Measurements from ENCODE around the gene NEDD8. TPM values are rescaled to one million over a fixed set of nuclear protein-coding genes. Genes with fewer than 3 reads are reported as not detected.

Gene NEDD8
- total RNA-seq, 4 donors from 2014 or later = 61.2 to 1,004 (median 192) TPM

GRCh38 chr14:24252289-24253124 is 20.3 kb upstream of the NEDD8 start:
- DNase-seq = no peak
- no peak overlapping the region for H3K4me3 ChIP-seq
- H3K36me3 ChIP-seq = no peaks in the 10 kb centered on the region
- no peak for TF ChIP-seq CTCF (IDR thresholded peaks at IDR 0.05)
- no peak for TF ChIP-seq POLR2A (IDR thresholded peaks at IDR 0.05)
- H3K4me1 ChIP-seq = no peaks in the 10 kb centered on the region
- H3K27me3 ChIP-seq = no peaks in the 10 kb centered on the region
- H3K9me3 ChIP-seq = no peaks in the 10 kb centered on the region
- no peak overlapping the region for H3K27ac ChIP-seq
- intact Hi-C loops (cut with DNase I; ENCODE audit: low total_unique reads) = no loop called here

GRCh38 chr14:24251880-24252288 is 19.7 kb upstream of the NEDD8 start:
- Histone ChIP-seq H3K27ac (no peak overlapping the region), H3K9me3 (no peaks in the 10 kb centered on the region), H3K27me3 (no peaks in the 10 kb centered on the region), H3K4me3 (no peak overlapping the region), H3K36me3 (no peaks in the 10 kb centered on the region), H3K4me1 (no peaks in the 10 kb centered on the region)
- intact Hi-C loops (cut with DNase I; ENCODE audit: low total_unique reads) = no loop called here
- TF ChIP-seq CTCF (IDR thresholded peaks at IDR 0.05) (no peak), POLR2A (IDR thresholded peaks at IDR 0.05) (no peak)
- DNase-seq = no peak

- intact Hi-C loops (cut with DNase I; ENCODE audit: low total_unique reads) = no loop called here
- Histone ChIP-seq H3K4me1 (no peaks in the 10 kb centered on the region), H3K4me3 (no peak overlapping the region), H3K9me3 (no peaks in the 10 kb centered on the region), H3K36me3 (no peaks in the 10 kb centered on the region), H3K27ac (no peak overlapping the region), H3K27me3 (no peaks in the 10 kb centered on the region)
- TF ChIP-seq POLR2A (IDR thresholded peaks at IDR 0.05) = no peak
- no peak for TF ChIP-seq CTCF (IDR thresholded peaks at IDR 0.05)
- no peak for DNase-seq
These were observed 18.2 kb upstream of the NEDD8 start for GRCh38 chr14:24250354-24250753.

GRCh38 chr14:24249230-24250021 is 17.3 kb upstream of the NEDD8 start:
- TF ChIP-seq CTCF (IDR thresholded peaks at IDR 0.05) = no peak
- no peak for TF ChIP-seq POLR2A (IDR thresholded peaks at IDR 0.05)
- H3K4me1 ChIP-seq = no peaks in the 10 kb centered on the region
- DNase-seq = no peak
- H3K4me3 ChIP-seq = no peak overlapping the region
- H3K27ac ChIP-seq = no peak overlapping the region
- intact Hi-C loops (cut with DNase I; ENCODE audit: low total_unique reads) = loop anchor here (10.0 kb wide), 1 partner anchor 45 kb away; the partner anchor contains the start of genes DHRS1 and NOP9
- H3K9me3 ChIP-seq = no peaks in the 10 kb centered on the region
- H3K36me3 ChIP-seq = no peaks in the 10 kb centered on the region
- no peaks in the 10 kb centered on the region for H3K27me3 ChIP-seq

- Histone ChIP-seq H3K4me1 (no peaks in the 10 kb centered on the region), H3K27ac (no peak overlapping the region), H3K27me3 (no peaks in the 10 kb centered on the region), H3K9me3 (no peaks in the 10 kb centered on the region), H3K36me3 (no peaks in the 10 kb centered on the region), H3K4me3 (no peak overlapping the region)
- DNase-seq = no peak
- intact Hi-C loops (cut with DNase I; ENCODE audit: low total_unique reads) = loop anchor here (10.0 kb wide), 1 partner anchor 47 kb away; the partner anchor contains the start of genes DHRS1 and NOP9
- TF ChIP-seq CTCF (IDR thresholded peaks at IDR 0.05) = no peak
- no peak for TF ChIP-seq POLR2A (IDR thresholded peaks at IDR 0.05)
These were observed 15.3 kb upstream of the NEDD8 start for GRCh38 chr14:24247422-24247821.

Data from uterus (tissue), 4 donors.